GM12801 (cell line): ENCODE data around the gene TAP2.

Source experiments
- CTCF ChIP-seq: IDR thresholded peaks from one replicate; pipeline ENCODE4 v1.5.1; 2011; ENCODE audit warnings: control low read depth; ENCODE audit not compliant: insufficient read length; ENCODE audit errors: extremely low read depth

The TAP2 gene

DNA sequence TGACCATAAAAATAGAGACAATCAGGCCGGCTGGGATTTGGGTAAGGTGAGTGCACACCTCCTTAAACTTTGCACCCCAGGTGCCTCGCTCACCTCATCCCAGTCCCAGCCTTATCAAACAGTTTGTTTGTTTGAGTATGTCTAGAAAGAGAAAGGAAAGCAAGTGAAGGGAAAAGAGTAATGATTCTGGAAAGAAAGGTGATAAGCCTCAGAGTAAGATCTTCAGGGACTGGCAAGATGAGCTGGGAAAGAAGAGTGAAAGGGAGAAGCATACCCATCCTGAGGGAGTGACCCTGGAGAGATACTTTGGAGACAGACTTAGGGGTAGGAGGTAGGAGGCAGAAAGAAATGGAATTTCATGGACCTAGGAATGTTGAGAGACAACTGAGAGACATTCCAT lies 1.7 kb downstream of the TAP2 start:
- TF ChIP-seq CTCF, result no peak

DNA sequence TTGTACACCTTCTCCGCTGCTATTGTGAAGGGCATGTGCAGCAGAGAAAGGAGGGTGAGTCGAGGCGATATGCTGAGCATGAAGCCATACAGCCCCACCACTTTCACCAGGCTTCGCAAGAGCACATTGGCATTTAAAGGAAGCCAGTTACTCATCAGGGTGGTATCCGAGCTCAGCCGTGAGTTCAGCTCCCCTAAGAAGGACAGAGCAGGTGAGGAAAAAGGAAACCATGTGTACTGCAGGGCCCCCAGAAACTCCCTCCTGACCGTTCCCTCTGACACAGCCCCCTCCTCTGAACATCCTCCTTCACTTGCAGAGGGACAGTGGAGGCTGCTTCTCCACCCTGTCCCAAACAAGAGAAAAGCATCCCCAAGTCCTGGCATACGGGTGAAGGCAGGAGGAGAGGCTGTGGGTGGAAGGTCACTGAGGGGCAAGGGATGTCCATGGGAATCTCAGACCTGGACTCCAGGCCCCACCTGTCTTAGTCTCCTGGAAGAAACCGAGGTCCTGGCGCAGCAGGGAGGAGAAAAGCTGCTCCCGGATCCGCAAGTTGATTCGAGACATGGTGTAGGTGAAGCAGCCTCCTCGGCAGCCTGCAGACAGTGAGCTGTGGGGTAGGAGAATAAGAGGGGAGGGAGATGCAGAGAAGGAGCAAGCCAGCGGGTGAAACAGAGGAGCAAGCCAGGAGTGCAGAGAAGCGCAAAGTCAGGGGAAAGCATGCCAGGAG lies 3.2 kb downstream of the TAP2 start:
- TF ChIP-seq CTCF, result no peak

- TF ChIP-seq CTCF, result no peak
Measured at GRCh38 chr6:32833664-32834063, 4.9 kb downstream of the TAP2 start.

DNA sequence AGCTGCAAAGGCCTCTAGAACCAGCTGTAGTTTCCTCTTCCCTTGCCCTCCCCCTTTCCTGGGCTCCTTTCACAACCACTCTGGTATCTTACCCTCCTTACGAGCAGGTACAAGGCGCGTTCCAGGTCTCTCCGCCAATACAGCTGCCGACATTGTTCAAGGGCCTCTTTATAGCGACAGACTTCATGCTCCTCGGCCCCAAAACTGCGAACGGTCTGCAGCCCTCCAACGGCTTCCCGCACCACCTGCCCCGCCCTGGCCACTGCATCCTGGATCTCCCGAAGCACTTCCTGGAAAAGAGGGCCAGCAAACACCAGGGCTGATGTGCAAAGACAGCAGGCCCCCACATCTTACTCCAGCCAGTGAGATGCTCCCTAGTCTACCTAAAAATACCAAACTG lies 6.0 kb downstream of the TAP2 start:
- TF ChIP-seq CTCF, result no peak

GRCh38 chr6:32830936-32831335 lies 7.6 kb downstream of the TAP2 start:
- no peak for TF ChIP-seq CTCF

DNA sequence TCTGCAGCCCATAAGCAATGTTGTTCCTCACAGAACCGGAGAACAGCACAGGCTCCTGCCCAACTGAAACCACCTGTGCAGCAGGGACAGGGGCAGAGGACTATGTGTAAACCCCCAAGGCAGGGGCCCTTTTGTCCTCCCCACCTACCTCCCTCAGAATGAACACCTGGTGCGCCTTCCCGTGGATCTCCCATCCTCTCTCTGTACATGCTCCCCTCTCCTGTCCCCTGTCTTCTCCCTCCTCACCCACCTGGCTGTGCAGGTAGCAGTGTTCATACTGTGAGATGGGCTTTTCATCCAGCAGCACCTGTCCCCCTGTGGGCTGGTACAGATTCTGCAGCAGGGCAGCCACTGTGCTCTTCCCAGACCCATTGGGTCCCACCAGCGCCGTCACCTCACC lies 8.5 kb downstream of the TAP2 start:
- no peak for TF ChIP-seq CTCF

GRCh38 chr6:32829495-32829894 lies 9.0 kb downstream of the TAP2 start:
- TF ChIP-seq CTCF, result no peak
